Measurements from ENCODE around the gene PYCR2.

PYCR2 gene

DNA sequence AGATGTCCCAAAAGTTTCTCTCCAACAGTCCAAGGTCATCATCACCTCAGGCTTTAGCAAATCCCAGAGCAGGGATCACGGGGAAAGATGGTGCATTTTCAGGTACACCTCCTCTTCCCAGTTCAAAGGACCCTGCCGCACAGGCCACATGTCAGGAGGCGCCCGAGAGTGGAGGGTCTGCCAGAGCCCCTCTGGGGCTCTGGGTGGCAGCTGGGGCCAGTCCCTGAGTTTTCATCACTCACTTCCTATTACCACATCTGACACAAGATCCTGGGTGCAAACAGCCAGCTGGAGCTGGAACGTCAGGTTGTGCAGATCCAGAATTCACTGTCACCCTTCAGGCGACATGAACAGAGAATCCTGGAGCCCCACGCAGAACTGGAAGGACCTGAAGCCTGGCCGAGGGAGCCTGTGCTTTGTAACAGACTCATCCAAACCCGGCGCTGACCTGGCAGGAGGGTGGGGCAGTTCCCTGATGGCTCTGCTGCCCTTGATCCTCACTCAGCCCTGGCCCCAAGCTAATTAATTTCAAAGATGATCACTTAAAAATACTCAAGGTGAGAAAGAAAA lies 50.7 kb downstream of the PYCR2 start:
- DNase-seq, result no peak

DNA sequence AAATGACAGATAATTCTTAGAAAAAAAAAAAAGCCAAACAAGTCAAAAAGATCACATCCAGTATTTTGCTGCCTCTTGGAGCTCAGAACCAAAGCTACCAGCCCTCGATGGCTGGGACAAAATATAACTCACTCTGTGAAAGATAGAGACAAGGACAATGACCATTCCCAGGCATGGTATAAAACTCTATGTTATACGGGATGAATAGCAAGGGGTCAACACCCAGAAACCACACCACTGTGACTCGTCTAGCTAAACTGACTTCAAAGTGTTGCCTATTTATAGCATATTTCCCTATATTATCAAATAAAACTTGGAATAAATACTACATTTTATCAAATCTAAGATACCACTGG lies 52.0 kb downstream of the PYCR2 start:
- no peak for DNase-seq

DNA sequence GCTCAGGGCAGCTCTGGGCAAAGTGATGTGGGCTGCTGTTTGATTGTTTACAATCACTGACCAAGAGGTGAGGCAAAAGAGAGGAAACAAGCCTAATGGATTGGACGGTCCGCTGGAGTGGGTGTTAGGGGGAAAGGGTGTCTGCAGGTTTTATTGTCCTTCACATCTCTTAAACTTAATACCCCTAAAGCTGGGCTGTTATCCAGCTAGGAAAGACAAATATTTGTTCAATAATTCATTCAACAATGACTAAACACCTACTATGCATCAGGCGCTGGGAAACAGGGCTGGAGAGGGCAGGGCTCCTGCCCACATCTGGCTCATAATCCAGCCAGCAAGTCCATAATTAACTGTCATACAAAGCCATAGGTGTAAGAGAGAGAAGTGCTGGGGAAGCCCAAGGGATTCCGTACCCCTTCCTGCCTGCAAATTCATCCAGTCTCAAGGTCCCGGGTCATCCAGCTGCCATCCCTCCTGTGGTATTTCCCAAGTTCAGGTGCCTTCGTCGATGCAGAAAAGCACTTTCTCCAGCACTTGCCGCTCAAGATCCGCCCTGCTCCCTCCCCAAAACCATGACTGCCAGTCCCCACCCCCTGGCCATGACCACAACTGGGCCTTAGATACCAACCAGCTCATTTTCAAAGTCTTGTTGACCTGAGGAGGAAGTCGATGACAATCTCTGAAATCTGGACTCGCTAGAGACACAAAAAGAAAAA lies 52.5 kb downstream of the PYCR2 start:
- DNase-seq, result no peak

DNA sequence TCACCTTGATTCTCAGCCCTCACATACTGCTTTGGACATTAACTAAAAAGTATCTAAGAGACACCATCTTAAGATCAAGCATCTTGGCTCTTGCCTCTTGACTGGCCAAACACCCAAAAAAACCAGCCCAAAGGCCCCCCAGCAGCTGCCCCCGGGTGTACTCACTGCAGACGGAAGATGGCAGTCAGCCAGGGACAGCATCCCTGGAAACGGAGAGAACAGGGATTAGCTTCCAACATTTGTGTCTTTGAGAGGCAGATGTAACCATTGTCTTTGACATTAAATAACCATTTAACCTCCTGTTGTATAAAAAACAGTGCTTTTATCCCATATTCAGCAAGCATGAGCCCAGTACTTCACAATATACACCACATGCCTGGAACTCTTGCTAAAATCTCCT lies 53.1 kb downstream of the PYCR2 start:
- no peak for DNase-seq

Measured in activated CD8-positive, alpha-beta memory T cell treated with anti-CD3 and anti-CD28 coated beads, Interleukin-2, amount 50 U/mL, for 48 hours (primary cell).